PC-3 (cell line): ENCODE measurements around the gene HPX.

Experiments used
- EZH2 ChIP-seq: fragments of 300-600 bp; sonication (generic); IDR thresholded peaks from one replicate; pipeline ENCODE4 v1.6.1; 2017; ENCODE audit warnings: antibody characterized with exemption, mild to moderate bottlenecking, low read length; ENCODE audit not compliant: unreplicated experiment
- TF ChIP-seq, protein P1 (sequence below): fragments of 300-600 bp; sonication (generic); conservative IDR thresholded peaks from 2 replicates; pipeline ENCODE4 v1.5.1; 2017; ENCODE audit warnings: antibody characterized with exemption, low read depth, mild to moderate bottlenecking, low read length

DNA sequence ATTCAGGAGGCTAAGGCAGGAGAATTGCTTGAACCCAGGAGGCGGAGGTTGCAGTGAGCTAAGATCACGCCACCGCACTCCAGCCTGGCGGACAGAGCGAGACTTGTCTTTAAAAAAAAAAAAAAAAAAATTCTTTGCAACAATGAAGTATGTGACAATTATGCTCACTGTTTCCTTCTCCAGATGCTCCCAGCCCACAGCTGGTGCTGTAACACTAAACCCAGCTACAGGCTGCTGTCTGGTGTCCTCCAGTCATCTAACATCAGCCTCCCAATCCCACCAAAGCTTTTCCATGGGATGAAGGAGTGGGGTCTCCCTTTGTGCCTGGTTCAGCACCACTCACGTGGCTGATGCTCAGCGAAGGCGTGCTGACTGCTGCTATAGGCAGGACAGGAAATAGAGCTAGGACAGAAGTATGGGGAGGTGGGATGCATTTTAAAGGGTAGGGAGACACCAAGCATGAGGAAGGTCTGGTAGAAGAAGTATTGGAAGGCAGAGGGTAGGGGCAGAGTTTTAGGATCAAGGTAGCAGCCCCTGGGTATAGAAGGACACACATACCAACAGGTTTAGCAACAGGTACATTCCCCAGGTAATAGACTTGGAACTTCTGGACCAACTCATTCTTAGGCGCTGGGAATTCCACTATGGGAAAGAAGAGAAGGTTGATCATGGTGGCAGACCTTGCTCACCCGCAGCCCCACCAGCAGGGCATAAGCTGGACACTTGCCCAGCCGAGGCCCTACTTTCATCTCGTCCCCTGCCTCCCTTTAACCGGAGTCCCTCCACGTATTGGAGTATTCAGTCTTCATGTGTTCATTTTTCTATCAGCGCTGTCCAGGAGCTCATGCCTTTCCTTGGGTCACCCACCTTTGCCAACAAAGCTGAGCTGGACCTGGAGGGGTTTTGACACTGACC is 40.1 kb downstream of the HPX start:
- TF ChIP-seq, protein P1, sequence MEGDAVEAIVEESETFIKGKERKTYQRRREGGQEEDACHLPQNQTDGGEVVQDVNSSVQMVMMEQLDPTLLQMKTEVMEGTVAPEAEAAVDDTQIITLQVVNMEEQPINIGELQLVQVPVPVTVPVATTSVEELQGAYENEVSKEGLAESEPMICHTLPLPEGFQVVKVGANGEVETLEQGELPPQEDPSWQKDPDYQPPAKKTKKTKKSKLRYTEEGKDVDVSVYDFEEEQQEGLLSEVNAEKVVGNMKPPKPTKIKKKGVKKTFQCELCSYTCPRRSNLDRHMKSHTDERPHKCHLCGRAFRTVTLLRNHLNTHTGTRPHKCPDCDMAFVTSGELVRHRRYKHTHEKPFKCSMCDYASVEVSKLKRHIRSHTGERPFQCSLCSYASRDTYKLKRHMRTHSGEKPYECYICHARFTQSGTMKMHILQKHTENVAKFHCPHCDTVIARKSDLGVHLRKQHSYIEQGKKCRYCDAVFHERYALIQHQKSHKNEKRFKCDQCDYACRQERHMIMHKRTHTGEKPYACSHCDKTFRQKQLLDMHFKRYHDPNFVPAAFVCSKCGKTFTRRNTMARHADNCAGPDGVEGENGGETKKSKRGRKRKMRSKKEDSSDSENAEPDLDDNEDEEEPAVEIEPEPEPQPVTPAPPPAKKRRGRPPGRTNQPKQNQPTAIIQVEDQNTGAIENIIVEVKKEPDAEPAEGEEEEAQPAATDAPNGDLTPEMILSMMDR = no peak
- no peak for TF ChIP-seq EZH2
